Measurements from ENCODE around the gene FXYD2. TPM values are rescaled to one million over a fixed set of nuclear protein-coding genes. Genes with fewer than 3 reads are reported as not detected.

Gene FXYD2
- total and polyA plus RNA-seq, 4 experiments from 2014 or later, result 3.5 to 10.5 (median 8.2) TPM

GRCh38 chr11:117830674-117831351 lies 6.3 kb upstream of the FXYD2 start:
- H3K9me3 Mint-ChIP-seq, result no peaks in the 10 kb centered on the region
- H3K27me3 ChIP-seq (ENCODE audit: insufficient read depth, low read length), result no peaks in the 10 kb centered on the region
- no peak for DNase-seq
- H3K36me3 Mint-ChIP-seq, result no peaks in the 10 kb centered on the region
- H3K27ac ChIP-seq (ENCODE audit: low read depth, low read length), result no peak overlapping the region
- ChIA-PET POLR2A (ENCODE audit: partially characterized antibody) (interaction anchor here (6.9 kb wide), 1 partner anchor 15 kb away, joined by 70 read pairs; no protein-coding TSS in a partner anchor), CTCF (ENCODE audit: partially characterized antibody) (interaction anchor here (1.5 to 4.9 kb wide), 5 partner anchors 13 to 223 kb away, joined by 4 to 23 read pairs (median 16); no protein-coding TSS in a partner anchor)
- H3K4me3 Mint-ChIP-seq, result peak overlapping the region in 3 of 8 donors; percentile 10 to 59 (median 48)
- H3K36me3 ChIP-seq (ENCODE audit: insufficient read depth, low read length), result no peaks in the 10 kb centered on the region
- peak overlapping the region in 6 of 7 donors; percentile 17 to 87 (median 48) for H3K27ac Mint-ChIP-seq
- peaks cover 33% of the 10 kb centered on the region for H3K4me1 ChIP-seq (ENCODE audit: insufficient read depth, low read length)
- peaks cover 19 to 57% (median 35%) of the 10 kb centered on the region in 4 donors for H3K4me1 Mint-ChIP-seq
- no peaks in the 10 kb centered on the region for H3K9me3 ChIP-seq (ENCODE audit: control insufficient read depth in 1 of 2, low read length in 2 of 2)
- H3K4me3 ChIP-seq (ENCODE audit: low read length in 2 of 2), result no peak overlapping the region
- intact Hi-C loops (cut with micrococcal nuclease), result no loop called here
- no peaks in the 10 kb centered on the region for H3K27me3 Mint-ChIP-seq

- Histone ChIP-seq H3K4me1 (ENCODE audit: insufficient read depth, low read length) (peaks cover 33% of the 10 kb centered on the region), H3K4me3 (ENCODE audit: low read length in 2 of 2) (no peak overlapping the region), H3K36me3 (ENCODE audit: insufficient read depth, low read length) (no peaks in the 10 kb centered on the region), H3K27me3 (ENCODE audit: insufficient read depth, low read length) (no peaks in the 10 kb centered on the region), H3K9me3 (ENCODE audit: control insufficient read depth in 1 of 2, low read length in 2 of 2) (no peaks in the 10 kb centered on the region), H3K27ac (ENCODE audit: low read depth, low read length) (no peak overlapping the region)
- DNase-seq, result no peak
- Mint-ChIP-seq H3K9me3 (no peaks in the 10 kb centered on the region), H3K27me3 (no peaks in the 10 kb centered on the region), H3K4me1 (peaks cover 19 to 58% (median 36%) of the 10 kb centered on the region in 4 donors), H3K36me3 (no peaks in the 10 kb centered on the region), H3K4me3 (peak overlapping the region in 2 of 8 donors; percentile 59), H3K27ac (peak overlapping the region in 6 of 7 donors; percentile 42 to 87 (median 76))
- POLR2A ChIA-PET (ENCODE audit: partially characterized antibody), result interaction anchor here (6.9 kb wide), 1 partner anchor 14 kb away, joined by 70 read pairs; no protein-coding TSS in a partner anchor
- CTCF ChIA-PET (ENCODE audit: partially characterized antibody), result interaction anchor here (3.8 to 16.1 kb wide), 3 partner anchors 13 to 117 kb away, joined by 16 to 216 read pairs (median 59); no protein-coding TSS in a partner anchor
- intact Hi-C loops (cut with micrococcal nuclease), result no loop called here
Measured at GRCh38 chr11:117830072-117830471, 5.5 kb upstream of the FXYD2 start.

GRCh38 chr11:117829369-117829725 lies 4.8 kb upstream of the FXYD2 start:
- CTCF ChIA-PET (ENCODE audit: partially characterized antibody), result interaction anchor here (1.3 to 16.1 kb wide), 3 partner anchors 12 to 116 kb away, joined by 3 to 216 read pairs (median 59); no protein-coding TSS in a partner anchor
- POLR2A ChIA-PET (ENCODE audit: partially characterized antibody), result interaction anchor here (1.9 to 6.9 kb wide), 2 partner anchors 13 to 217 kb away, joined by 5 to 70 read pairs; no protein-coding TSS in a partner anchor
- peak overlapping the region in 2 of 7 donors; percentile 72 to 87 for H3K27ac Mint-ChIP-seq
- intact Hi-C loops (cut with micrococcal nuclease), result no loop called here
- H3K36me3 ChIP-seq (ENCODE audit: insufficient read depth, low read length), result no peaks in the 10 kb centered on the region
- H3K9me3 ChIP-seq (ENCODE audit: control insufficient read depth in 1 of 2, low read length in 2 of 2), result no peaks in the 10 kb centered on the region
- no peak for DNase-seq
- no peak overlapping the region for H3K4me3 ChIP-seq (ENCODE audit: low read length in 2 of 2)
- peak overlapping the region; percentile 44 for H3K27ac ChIP-seq (ENCODE audit: low read depth, low read length)
- no peaks in the 10 kb centered on the region for H3K27me3 ChIP-seq (ENCODE audit: insufficient read depth, low read length)
- peaks cover 19 to 63% (median 37%) of the 10 kb centered on the region in 4 donors for H3K4me1 Mint-ChIP-seq
- no peaks in the 10 kb centered on the region for H3K9me3 Mint-ChIP-seq
- peaks cover 34% of the 10 kb centered on the region for H3K4me1 ChIP-seq (ENCODE audit: insufficient read depth, low read length)
- H3K27me3 Mint-ChIP-seq, result no peaks in the 10 kb centered on the region
- no peak overlapping the region for H3K4me3 Mint-ChIP-seq
- no peaks in the 10 kb centered on the region for H3K36me3 Mint-ChIP-seq

GRCh38 chr11:117828611-117829368 lies 4.2 kb upstream of the FXYD2 start:
- no peaks in the 10 kb centered on the region for H3K9me3 Mint-ChIP-seq
- Histone ChIP-seq H3K36me3 (ENCODE audit: insufficient read depth, low read length) (no peaks in the 10 kb centered on the region), H3K4me3 (ENCODE audit: low read length in 2 of 2) (no peak overlapping the region), H3K27me3 (ENCODE audit: insufficient read depth, low read length) (no peaks in the 10 kb centered on the region), H3K27ac (ENCODE audit: low read depth, low read length) (peak overlapping the region; percentile 44), H3K4me1 (ENCODE audit: insufficient read depth, low read length) (peaks cover 40% of the 10 kb centered on the region), H3K9me3 (ENCODE audit: control insufficient read depth in 1 of 2, low read length in 2 of 2) (no peaks in the 10 kb centered on the region)
- ChIA-PET POLR2A (ENCODE audit: partially characterized antibody) (interaction anchor here (0.8 to 6.9 kb wide), 16 partner anchors 13 to 396 kb away, joined by 3 to 70 read pairs (median 5); partner anchors contain the start of genes IL10RA and JAML), CTCF (ENCODE audit: partially characterized antibody) (interaction anchor here (0.9 to 16.1 kb wide), 7 partner anchors 11 to 226 kb away, joined by 3 to 440 read pairs (median 22); no protein-coding TSS in a partner anchor)
- no peaks in the 10 kb centered on the region for H3K36me3 Mint-ChIP-seq
- peak overlapping the region; percentile 65 to 87 (median 79) for H3K27ac Mint-ChIP-seq
- H3K4me3 Mint-ChIP-seq, result peak overlapping the region in 4 of 8 donors; percentile 24 to 65 (median 44)
- H3K4me1 Mint-ChIP-seq, result peaks cover 19 to 69% (median 40%) of the 10 kb centered on the region in 4 donors
- intact Hi-C loops (cut with micrococcal nuclease), result loop anchor here (1.0 kb wide), 2 partner anchors 13 to 225 kb away; no protein-coding TSS in a partner anchor
- DNase-seq, result peak; percentile 49 to 91 (median 59)
- no peaks in the 10 kb centered on the region for H3K27me3 Mint-ChIP-seq

GRCh38 chr11:117827521-117828511 lies 3.3 kb upstream of the FXYD2 start:
- intact Hi-C loops (cut with micrococcal nuclease), result loop anchor here (1.0 kb wide), 2 partner anchors 13 to 225 kb away; no protein-coding TSS in a partner anchor
- no peaks in the 10 kb centered on the region for H3K9me3 ChIP-seq (ENCODE audit: control insufficient read depth in 1 of 2, low read length in 2 of 2)
- Mint-ChIP-seq H3K4me3 (peak overlapping the region in 6 of 8 donors; percentile 20 to 73 (median 46)), H3K27me3 (no peaks in the 10 kb centered on the region), H3K36me3 (no peaks in the 10 kb centered on the region), H3K9me3 (no peaks in the 10 kb centered on the region), H3K4me1 (peaks cover 25 to 78% (median 47%) of the 10 kb centered on the region in 4 donors), H3K27ac (peak overlapping the region; percentile 37 to 92 (median 79))
- ChIA-PET POLR2A (ENCODE audit: partially characterized antibody) (interaction anchor here (0.8 to 6.9 kb wide), 16 partner anchors 12 to 397 kb away, joined by 3 to 70 read pairs (median 5); partner anchors contain the start of genes IL10RA and JAML), CTCF (ENCODE audit: partially characterized antibody) (interaction anchor here (0.9 to 16.1 kb wide), 8 partner anchors 10 to 402 kb away, joined by 3 to 440 read pairs (median 14); no protein-coding TSS in a partner anchor)
- H3K27ac ChIP-seq (ENCODE audit: low read depth, low read length), result peak overlapping the region; percentile 44
- H3K4me1 ChIP-seq (ENCODE audit: insufficient read depth, low read length), result peaks cover 50% of the 10 kb centered on the region
- H3K27me3 ChIP-seq (ENCODE audit: insufficient read depth, low read length), result no peaks in the 10 kb centered on the region
- peak; percentile 29 to 64 (median 31) for DNase-seq
- no peaks in the 10 kb centered on the region for H3K36me3 ChIP-seq (ENCODE audit: insufficient read depth, low read length)
- no peak overlapping the region for H3K4me3 ChIP-seq (ENCODE audit: low read length in 2 of 2)

- no peaks in the 10 kb centered on the region for H3K36me3 ChIP-seq (ENCODE audit: insufficient read depth, low read length)
- H3K27ac Mint-ChIP-seq, result peak overlapping the region; percentile 7 to 71 (median 23)
- no peaks in the 10 kb centered on the region for H3K27me3 Mint-ChIP-seq
- H3K27ac ChIP-seq (ENCODE audit: low read depth, low read length), result no peak overlapping the region
- ChIA-PET POLR2A (ENCODE audit: partially characterized antibody) (interaction anchor here (1.2 to 6.9 kb wide), 4 partner anchors 11 to 176 kb away, joined by 4 to 70 read pairs (median 12); no protein-coding TSS in a partner anchor), CTCF (ENCODE audit: partially characterized antibody) (interaction anchor here (1.1 to 16.1 kb wide), 5 partner anchors 9 to 401 kb away, joined by 3 to 440 read pairs (median 59); no protein-coding TSS in a partner anchor)
- DNase-seq, result no peak
- no peaks in the 10 kb centered on the region for H3K9me3 ChIP-seq (ENCODE audit: control insufficient read depth in 1 of 2, low read length in 2 of 2)
- H3K27me3 ChIP-seq (ENCODE audit: insufficient read depth, low read length), result no peaks in the 10 kb centered on the region
- peaks cover 28 to 80% (median 51%) of the 10 kb centered on the region in 4 donors for H3K4me1 Mint-ChIP-seq
- no peaks in the 10 kb centered on the region for H3K36me3 Mint-ChIP-seq
- H3K4me3 Mint-ChIP-seq, result no peak overlapping the region
- intact Hi-C loops (cut with micrococcal nuclease), result no loop called here
- no peak overlapping the region for H3K4me3 ChIP-seq (ENCODE audit: low read length in 2 of 2)
- H3K9me3 Mint-ChIP-seq, result no peaks in the 10 kb centered on the region
- H3K4me1 ChIP-seq (ENCODE audit: insufficient read depth, low read length), result peaks cover 59% of the 10 kb centered on the region
Measured at GRCh38 chr11:117826832-117827231, 2.3 kb upstream of the FXYD2 start.

Measured in CD4-positive, alpha-beta memory T cell (primary cell).